HEK293 (cell line): ENCODE measurements around the gene ATCAY.

Source experiments
- CTCF ChIA-PET: fragments of 350-600 bp; formaldehyde crosslinking; extraction: SDS; loops from one replicate; lab custom pipeline; 2021; ENCODE audit warnings: antibody characterized with exemption; lab: Yijun Ruan, JAX
- POLR2A ChIA-PET: fragments of 300-600 bp; formaldehyde crosslinking; extraction: SDS; loops from one replicate; lab custom pipeline; 2020; ENCODE audit warnings: antibody characterized with exemption, inconsistent platforms; lab: Yijun Ruan, JAX
- H3K27ac ChIP-seq: fragments of 200-500 bp; sonication (Bioruptor generic); 2 replicates; pipeline ENCODE4 v1.5.1; 2014; ENCODE audit warnings: low read depth, low read length, control low read depth, inconsistent platforms; ENCODE audit errors: extremely low read depth
- H3K36me3 ChIP-seq, 2 experiments: fragments of 200-500 bp in 1 of 2; sonication (Bioruptor generic) in 1 of 2; 1 replicate in 1 of 2; 2 replicates in 1 of 2; pipeline ENCODE4 v1.5.1; 2014 to 2017; ENCODE audit warnings: inconsistent platforms in 2 of 2, low read length in 2 of 2; ENCODE audit not compliant: control insufficient read depth in 2 of 2, insufficient read depth in 1 of 2
- H3K4me1 ChIP-seq: fragments of 200-500 bp; sonication (Bioruptor generic); 2 replicates; pipeline ENCODE4 v1.5.1; 2014; ENCODE audit warnings: mild to moderate bottlenecking, low read length, inconsistent platforms; ENCODE audit not compliant: control insufficient read depth, insufficient read depth
- H3K4me3 ChIP-seq: 2 replicates; pipeline ENCODE4 v1.5.1; 2011; ENCODE audit warnings: low read depth, mild to moderate bottlenecking, control low read depth, low read length, moderate library complexity
- H3K9me3 ChIP-seq: fragments of 200-500 bp; sonication (Bioruptor generic); 2 replicates; pipeline ENCODE4 v1.5.1; 2014; ENCODE audit warnings: low read depth, low read length, inconsistent platforms; ENCODE audit not compliant: control insufficient read depth, insufficient read depth
- BCL11B ChIP-seq: fragments of 450-650 bp; formaldehyde crosslinking; IDR thresholded peaks from 2 replicates; pipeline ENCODE4 v1.5.1; 2016; ENCODE audit warnings: low read depth, missing biosample characterization, missing genetic modification characterization
- KLF1 ChIP-seq: fragments of 450-650 bp; formaldehyde crosslinking; IDR thresholded peaks from 2 replicates; pipeline ENCODE4 v1.5.1; 2016; ENCODE audit warnings: missing biosample characterization, missing genetic modification characterization
- MEIS1 ChIP-seq: sonication (generic); formaldehyde crosslinking; IDR thresholded peaks from 2 replicates; pipeline ENCODE4 v1.8.1; 2022; ENCODE audit warnings: missing genetic modification reagents, mild to moderate bottlenecking, borderline replicate concordance
- ZFP41 ChIP-seq: fragments of 450-650 bp; formaldehyde crosslinking; IDR thresholded peaks from 2 replicates; pipeline ENCODE4 v1.5.1; 2016; ENCODE audit warnings: missing biosample characterization, missing genetic modification characterization, borderline replicate concordance
- ZNF23 ChIP-seq: fragments of 450-650 bp; formaldehyde crosslinking; IDR thresholded peaks from 2 replicates; pipeline ENCODE4 v1.5.1; 2016; ENCODE audit warnings: missing biosample characterization, missing genetic modification characterization, borderline replicate concordance
- ZNF366 ChIP-seq: fragments of 450-650 bp; formaldehyde crosslinking; conservative IDR thresholded peaks from 2 replicates; pipeline ENCODE4 v1.5.1; 2016; ENCODE audit warnings: missing biosample characterization, missing genetic modification characterization
- ZNF514 ChIP-seq: fragments of 450-650 bp; formaldehyde crosslinking; IDR thresholded peaks from 2 replicates; pipeline ENCODE4 v1.5.1; 2016; ENCODE audit warnings: missing biosample characterization, missing genetic modification characterization
- ZNF596 ChIP-seq: fragments of 450-650 bp; IDR thresholded peaks from 2 replicates; pipeline ENCODE4 v1.5.0; 2018; ENCODE audit warnings: missing biosample characterization, mild to moderate bottlenecking, missing genetic modification characterization, moderate library complexity
- ZNF600 ChIP-seq: fragments of 450-650 bp; formaldehyde crosslinking; IDR thresholded peaks from 2 replicates; pipeline ENCODE4 v1.5.1; 2016; ENCODE audit warnings: missing biosample characterization, missing genetic modification characterization
- ZNF626 ChIP-seq: fragments of 450-650 bp; sonication (Bioruptor Pico); formaldehyde crosslinking; IDR thresholded peaks from 2 replicates; pipeline ENCODE4 v1.5.1; 2018; ENCODE audit warnings: missing biosample characterization, missing genetic modification characterization, inconsistent platforms
- ZNF629 ChIP-seq: fragments of 450-650 bp; formaldehyde crosslinking; IDR thresholded peaks from 2 replicates; pipeline ENCODE4 v1.5.1; 2017; ENCODE audit warnings: missing biosample characterization, missing genetic modification characterization
- ZNF76 ChIP-seq: fragments of 450-650 bp; formaldehyde crosslinking; IDR thresholded peaks from 2 replicates; pipeline ENCODE4; 2016; ENCODE audit warnings: low read depth, missing biosample characterization, missing genetic modification characterization, borderline replicate concordance
- ZNF792 ChIP-seq: fragments of 450-650 bp; formaldehyde crosslinking; IDR thresholded peaks from 2 replicates; pipeline ENCODE4 v1.5.1; 2016; ENCODE audit warnings: missing biosample characterization, missing genetic modification characterization
- ZSCAN16 ChIP-seq: fragments of 450-650 bp; formaldehyde crosslinking; IDR thresholded peaks from 2 replicates; pipeline ENCODE4 v1.5.1; 2016; ENCODE audit warnings: missing biosample characterization, missing genetic modification characterization
- TF ChIP-seq, protein P1 (sequence below): fragments of 450-650 bp; formaldehyde crosslinking; conservative IDR thresholded peaks from 2 replicates; pipeline ENCODE4 v1.5.1; 2016; ENCODE audit warnings: low read depth, missing biosample characterization, missing genetic modification characterization
- TF ChIP-seq, protein P2 (sequence below): fragments of 450-650 bp; formaldehyde crosslinking; IDR thresholded peaks from 2 replicates; pipeline ENCODE4 v1.5.1; 2016; ENCODE audit warnings: missing biosample characterization, missing genetic modification characterization
- TF ChIP-seq, protein P3 (sequence below): fragments of 450-650 bp; formaldehyde crosslinking; conservative IDR thresholded peaks from 2 replicates; pipeline ENCODE4 v1.5.1; 2016; ENCODE audit warnings: low read depth, missing biosample characterization, missing genetic modification characterization
- TF ChIP-seq, protein P4 (sequence below): fragments of 450-650 bp; formaldehyde crosslinking; IDR thresholded peaks from 2 replicates; pipeline ENCODE4 v1.5.1; 2017; ENCODE audit warnings: missing biosample characterization, mild to moderate bottlenecking, missing genetic modification characterization, moderate library complexity

ATCAY gene

DNA sequence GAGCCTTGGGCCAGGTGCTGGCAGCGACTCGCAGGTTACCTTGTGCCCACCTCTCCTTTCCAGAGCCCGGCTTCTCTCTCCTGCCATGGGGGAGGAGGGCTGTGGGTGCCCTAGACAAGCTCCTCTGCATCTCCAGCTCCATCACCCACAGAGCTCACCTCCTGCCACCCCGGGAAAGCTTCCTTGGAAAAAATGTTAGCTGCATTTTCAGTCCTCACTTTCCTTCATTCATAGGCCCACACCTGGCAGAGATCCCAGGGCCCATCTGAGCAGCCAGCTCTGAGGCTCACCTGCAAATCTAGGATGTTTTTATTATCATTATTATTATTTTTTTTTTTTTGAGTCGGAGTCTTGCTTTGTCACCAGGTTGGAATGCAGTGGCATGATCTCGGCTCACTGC, 48.5 kb upstream of the ATCAY start (continued):
- TF ChIP-seq, protein P1, sequence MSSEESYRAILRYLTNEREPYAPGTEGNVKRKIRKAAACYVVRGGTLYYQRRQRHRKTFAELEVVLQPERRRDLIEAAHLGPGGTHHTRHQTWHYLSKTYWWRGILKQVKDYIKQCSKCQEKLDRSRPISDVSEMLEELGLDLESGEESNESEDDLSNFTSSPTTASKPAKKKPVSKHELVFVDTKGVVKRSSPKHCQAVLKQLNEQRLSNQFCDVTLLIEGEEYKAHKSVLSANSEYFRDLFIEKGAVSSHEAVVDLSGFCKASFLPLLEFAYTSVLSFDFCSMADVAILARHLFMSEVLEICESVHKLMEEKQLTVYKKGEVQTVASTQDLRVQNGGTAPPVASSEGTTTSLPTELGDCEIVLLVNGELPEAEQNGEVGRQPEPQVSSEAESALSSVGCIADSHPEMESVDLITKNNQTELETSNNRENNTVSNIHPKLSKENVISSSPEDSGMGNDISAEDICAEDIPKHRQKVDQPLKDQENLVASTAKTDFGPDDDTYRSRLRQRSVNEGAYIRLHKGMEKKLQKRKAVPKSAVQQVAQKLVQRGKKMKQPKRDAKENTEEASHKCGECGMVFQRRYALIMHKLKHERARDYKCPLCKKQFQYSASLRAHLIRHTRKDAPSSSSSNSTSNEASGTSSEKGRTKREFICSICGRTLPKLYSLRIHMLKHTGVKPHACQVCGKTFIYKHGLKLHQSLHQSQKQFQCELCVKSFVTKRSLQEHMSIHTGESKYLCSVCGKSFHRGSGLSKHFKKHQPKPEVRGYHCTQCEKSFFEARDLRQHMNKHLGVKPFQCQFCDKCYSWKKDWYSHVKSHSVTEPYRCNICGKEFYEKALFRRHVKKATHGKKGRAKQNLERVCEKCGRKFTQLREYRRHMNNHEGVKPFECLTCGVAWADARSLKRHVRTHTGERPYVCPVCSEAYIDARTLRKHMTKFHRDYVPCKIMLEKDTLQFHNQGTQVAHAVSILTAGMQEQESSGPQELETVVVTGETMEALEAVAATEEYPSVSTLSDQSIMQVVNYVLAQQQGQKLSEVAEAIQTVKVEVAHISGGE (tag by site-specific recombination) = no peak
- no peak for TF ChIP-seq ZNF596
- no peak for TF ChIP-seq ZFP41 (tag by site-specific recombination)
- TF ChIP-seq ZNF629 (tag by site-specific recombination) = no peak
- TF ChIP-seq, protein P2, sequence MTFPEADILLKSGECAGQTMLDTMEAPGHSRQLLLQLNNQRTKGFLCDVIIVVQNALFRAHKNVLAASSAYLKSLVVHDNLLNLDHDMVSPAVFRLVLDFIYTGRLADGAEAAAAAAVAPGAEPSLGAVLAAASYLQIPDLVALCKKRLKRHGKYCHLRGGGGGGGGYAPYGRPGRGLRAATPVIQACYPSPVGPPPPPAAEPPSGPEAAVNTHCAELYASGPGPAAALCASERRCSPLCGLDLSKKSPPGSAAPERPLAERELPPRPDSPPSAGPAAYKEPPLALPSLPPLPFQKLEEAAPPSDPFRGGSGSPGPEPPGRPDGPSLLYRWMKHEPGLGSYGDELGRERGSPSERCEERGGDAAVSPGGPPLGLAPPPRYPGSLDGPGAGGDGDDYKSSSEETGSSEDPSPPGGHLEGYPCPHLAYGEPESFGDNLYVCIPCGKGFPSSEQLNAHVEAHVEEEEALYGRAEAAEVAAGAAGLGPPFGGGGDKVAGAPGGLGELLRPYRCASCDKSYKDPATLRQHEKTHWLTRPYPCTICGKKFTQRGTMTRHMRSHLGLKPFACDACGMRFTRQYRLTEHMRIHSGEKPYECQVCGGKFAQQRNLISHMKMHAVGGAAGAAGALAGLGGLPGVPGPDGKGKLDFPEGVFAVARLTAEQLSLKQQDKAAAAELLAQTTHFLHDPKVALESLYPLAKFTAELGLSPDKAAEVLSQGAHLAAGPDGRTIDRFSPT (tag by site-specific recombination) = no peak
- TF ChIP-seq ZNF626 (tag by site-specific recombination) = no peak
- no peak for TF ChIP-seq ZNF23 (tag by site-specific recombination)
- TF ChIP-seq, all 188 proteins: peak for 0

DNA sequence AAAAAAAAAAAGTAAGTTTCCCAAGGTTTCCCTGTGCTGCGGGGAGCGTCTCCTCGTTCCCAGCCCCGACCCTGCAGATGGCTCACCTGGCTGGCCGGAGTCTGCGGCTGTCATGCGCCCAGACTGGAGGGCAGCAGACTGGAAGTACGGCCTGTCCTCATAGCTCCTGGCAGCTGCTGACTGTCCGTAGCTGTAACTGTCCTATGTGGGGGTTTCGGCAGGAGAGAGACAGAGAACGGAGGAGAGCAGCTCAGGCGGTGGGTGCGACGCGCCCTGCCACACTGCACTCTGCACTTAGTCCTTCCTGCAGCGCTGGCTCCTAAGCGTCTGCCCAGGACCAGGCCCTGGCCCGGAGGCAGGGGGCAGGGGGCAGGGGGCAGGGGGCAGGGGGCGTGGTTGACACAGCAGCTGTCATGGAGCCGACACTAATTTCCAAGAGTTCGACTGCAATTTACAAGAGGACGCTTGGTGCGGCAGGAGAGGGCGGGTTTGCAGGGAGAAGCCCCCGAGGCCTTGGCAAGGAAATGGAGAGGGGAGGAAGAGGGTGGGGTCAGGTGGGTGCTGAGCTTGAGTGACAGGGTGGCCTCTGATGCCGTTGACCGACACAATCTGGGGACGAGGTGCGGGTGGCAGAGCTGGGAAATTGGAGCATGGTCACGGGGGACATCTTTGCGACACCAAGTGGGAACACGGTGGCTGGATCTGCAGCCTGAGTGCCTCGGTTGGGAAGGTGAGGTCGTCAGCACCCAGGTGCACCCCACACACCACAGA, 46.7 kb upstream of the ATCAY start:
- H3K36me3 ChIP-seq = no peaks in the 10 kb centered on the region
- POLR2A ChIA-PET = interaction anchor here (0.6 kb wide), 1 partner anchor 123 kb away, joined by 6 read pairs; no protein-coding TSS in a partner anchor
- CTCF ChIA-PET = interaction anchor here (2.7 kb wide), 1 partner anchor 12 kb away, joined by 10 read pairs; no protein-coding TSS in a partner anchor
- no peak overlapping the region for H3K27ac ChIP-seq
- TF ChIP-seq MEIS1 (CRISPR knock-in tag) (no peak), KLF1 (no peak), ZSCAN16 (no peak), ZNF626 (tag by site-specific recombination) (no peak), ZNF792 (tag by site-specific recombination) (no peak), ZNF76 (no peak), ZNF514 (tag by site-specific recombination) (no peak), ZNF600 (tag by site-specific recombination) (no peak), BCL11B (no peak), ZNF366 (tag by site-specific recombination) (no peak)
- TF ChIP-seq, protein P3, sequence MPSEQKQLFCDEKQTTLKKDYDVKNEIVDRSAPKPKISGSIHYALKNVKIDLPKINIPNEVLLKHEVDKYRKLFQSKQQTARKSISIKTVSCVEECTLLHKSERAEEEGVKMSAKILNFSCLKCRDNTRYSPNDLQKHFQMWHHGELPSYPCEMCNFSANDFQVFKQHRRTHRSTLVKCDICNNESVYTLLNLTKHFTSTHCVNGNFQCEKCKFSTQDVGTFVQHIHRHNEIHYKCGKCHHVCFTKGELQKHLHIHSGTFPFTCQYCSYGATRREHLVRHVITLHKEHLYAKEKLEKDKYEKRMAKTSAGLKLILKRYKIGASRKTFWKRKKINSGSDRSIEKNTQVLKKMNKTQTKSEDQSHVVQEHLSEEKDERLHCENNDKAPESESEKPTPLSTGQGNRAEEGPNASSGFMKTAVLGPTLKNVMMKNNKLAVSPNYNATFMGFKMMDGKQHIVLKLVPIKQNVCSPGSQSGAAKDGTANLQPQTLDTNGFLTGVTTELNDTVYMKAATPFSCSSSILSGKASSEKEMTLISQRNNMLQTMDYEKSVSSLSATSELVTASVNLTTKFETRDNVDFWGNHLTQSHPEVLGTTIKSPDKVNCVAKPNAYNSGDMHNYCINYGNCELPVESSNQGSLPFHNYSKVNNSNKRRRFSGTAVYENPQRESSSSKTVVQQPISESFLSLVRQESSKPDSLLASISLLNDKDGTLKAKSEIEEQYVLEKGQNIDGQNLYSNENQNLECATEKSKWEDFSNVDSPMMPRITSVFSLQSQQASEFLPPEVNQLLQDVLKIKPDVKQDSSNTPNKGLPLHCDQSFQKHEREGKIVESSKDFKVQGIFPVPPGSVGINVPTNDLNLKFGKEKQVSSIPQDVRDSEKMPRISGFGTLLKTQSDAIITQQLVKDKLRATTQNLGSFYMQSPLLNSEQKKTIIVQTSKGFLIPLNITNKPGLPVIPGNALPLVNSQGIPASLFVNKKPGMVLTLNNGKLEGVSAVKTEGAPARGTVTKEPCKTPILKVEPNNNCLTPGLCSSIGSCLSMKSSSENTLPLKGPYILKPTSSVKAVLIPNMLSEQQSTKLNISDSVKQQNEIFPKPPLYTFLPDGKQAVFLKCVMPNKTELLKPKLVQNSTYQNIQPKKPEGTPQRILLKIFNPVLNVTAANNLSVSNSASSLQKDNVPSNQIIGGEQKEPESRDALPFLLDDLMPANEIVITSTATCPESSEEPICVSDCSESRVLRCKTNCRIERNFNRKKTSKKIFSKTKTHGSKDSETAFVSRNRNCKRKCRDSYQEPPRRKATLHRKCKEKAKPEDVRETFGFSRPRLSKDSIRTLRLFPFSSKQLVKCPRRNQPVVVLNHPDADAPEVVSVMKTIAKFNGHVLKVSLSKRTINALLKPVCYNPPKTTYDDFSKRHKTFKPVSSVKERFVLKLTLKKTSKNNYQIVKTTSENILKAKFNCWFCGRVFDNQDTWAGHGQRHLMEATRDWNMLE (tag by site-specific recombination) = no peak
- TF ChIP-seq, protein P4, sequence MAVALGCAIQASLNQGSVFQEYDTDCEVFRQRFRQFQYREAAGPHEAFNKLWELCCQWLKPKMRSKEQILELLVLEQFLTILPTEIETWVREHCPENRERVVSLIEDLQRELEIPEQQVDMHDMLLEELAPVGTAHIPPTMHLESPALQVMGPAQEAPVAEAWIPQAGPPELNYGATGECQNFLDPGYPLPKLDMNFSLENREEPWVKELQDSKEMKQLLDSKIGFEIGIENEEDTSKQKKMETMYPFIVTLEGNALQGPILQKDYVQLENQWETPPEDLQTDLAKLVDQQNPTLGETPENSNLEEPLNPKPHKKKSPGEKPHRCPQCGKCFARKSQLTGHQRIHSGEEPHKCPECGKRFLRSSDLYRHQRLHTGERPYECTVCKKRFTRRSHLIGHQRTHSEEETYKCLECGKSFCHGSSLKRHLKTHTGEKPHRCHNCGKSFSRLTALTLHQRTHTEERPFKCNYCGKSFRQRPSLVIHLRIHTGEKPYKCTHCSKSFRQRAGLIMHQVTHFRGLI (tag by site-specific recombination) = no peak
- H3K4me1 ChIP-seq = no peaks in the 10 kb centered on the region
- no peaks in the 10 kb centered on the region for H3K9me3 ChIP-seq
- H3K4me3 ChIP-seq = no peak overlapping the region
